ENCODE measurements around the gene ZNF385B.

DNA sequence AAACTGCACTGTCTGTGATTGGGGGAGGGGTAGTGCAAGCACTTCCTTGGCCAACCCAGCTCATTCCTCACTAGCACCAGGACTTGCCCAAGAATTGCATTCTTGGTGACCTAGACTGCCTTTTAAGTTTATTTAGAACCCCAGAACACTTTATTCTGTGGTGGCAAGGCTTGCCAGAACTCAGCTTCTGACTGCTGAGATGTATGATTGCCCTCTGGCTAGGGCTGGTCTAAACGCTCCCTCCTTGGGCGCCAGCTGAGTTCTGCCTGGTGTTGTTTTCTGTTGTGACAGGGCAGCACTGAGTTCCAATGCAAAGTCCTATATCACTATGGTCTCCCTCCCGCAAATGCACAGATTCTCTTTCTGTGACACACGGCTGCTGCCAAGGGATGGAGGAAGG, 247.7 kb downstream of the ZNF385B start:
- TF ChIP-seq, protein P1, sequence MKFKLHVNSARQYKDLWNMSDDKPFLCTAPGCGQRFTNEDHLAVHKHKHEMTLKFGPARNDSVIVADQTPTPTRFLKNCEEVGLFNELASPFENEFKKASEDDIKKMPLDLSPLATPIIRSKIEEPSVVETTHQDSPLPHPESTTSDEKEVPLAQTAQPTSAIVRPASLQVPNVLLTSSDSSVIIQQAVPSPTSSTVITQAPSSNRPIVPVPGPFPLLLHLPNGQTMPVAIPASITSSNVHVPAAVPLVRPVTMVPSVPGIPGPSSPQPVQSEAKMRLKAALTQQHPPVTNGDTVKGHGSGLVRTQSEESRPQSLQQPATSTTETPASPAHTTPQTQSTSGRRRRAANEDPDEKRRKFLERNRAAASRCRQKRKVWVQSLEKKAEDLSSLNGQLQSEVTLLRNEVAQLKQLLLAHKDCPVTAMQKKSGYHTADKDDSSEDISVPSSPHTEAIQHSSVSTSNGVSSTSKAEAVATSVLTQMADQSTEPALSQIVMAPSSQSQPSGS (tag by site-specific recombination; IDR thresholded peaks at IDR 0.05; ENCODE audit: low read depth): no peak
- TF ChIP-seq, protein P2, sequence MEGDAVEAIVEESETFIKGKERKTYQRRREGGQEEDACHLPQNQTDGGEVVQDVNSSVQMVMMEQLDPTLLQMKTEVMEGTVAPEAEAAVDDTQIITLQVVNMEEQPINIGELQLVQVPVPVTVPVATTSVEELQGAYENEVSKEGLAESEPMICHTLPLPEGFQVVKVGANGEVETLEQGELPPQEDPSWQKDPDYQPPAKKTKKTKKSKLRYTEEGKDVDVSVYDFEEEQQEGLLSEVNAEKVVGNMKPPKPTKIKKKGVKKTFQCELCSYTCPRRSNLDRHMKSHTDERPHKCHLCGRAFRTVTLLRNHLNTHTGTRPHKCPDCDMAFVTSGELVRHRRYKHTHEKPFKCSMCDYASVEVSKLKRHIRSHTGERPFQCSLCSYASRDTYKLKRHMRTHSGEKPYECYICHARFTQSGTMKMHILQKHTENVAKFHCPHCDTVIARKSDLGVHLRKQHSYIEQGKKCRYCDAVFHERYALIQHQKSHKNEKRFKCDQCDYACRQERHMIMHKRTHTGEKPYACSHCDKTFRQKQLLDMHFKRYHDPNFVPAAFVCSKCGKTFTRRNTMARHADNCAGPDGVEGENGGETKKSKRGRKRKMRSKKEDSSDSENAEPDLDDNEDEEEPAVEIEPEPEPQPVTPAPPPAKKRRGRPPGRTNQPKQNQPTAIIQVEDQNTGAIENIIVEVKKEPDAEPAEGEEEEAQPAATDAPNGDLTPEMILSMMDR (tag by site-specific recombination; IDR thresholded peaks at IDR 0.05): no peak
- TF ChIP-seq ZFP3 (tag by site-specific recombination; IDR thresholded peaks at IDR 0.05; ENCODE audit: low read depth) (no peak), KLF9 (tag by site-specific recombination; IDR thresholded peaks at IDR 0.05; ENCODE audit: low read depth) (no peak), BCL11A (tag by site-specific recombination; IDR thresholded peaks at IDR 0.05; ENCODE audit: low read depth) (no peak)
- TF ChIP-seq, protein P3, sequence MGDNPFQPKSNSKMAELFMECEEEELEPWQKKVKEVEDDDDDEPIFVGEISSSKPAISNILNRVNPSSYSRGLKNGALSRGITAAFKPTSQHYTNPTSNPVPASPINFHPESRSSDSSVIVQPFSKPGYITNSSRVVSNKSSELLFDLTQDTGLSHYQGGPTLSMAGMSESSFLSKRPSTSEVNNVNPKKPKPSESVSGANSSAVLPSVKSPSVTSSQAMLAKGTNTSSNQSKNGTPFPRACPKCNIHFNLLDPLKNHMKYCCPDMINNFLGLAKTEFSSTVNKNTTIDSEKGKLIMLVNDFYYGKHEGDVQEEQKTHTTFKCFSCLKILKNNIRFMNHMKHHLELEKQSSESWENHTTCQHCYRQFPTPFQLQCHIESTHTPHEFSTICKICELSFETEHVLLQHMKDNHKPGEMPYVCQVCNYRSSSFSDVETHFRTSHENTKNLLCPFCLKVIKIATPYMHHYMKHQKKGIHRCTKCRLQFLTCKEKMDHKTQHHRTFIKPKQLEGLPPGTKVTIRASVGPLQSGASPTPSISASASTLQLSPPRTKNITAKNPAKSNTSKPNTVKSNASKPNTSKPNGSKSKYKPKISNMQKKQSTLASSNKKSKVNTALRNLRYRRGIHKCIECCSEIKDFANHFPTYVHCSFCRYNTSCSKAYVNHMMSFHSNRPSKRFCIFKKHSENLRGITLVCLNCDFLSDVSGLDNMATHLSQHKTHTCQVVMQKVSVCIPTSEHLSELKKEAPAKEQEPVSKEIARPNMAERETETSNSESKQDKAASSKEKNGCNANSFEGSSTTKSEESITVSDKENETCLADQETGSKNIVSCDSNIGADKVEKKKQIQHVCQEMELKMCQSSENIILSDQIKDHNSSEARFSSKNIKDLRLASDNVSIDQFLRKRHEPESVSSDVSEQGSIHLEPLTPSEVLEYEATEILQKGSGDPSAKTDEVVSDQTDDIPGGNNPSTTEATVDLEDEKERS (tag by site-specific recombination; IDR thresholded peaks at IDR 0.05): no peak
